MM.1S (cell line): Measurements from ENCODE around the gene ADCK1.

ENCODE experiments used
- DNase-seq: peaks from one replicate; pipeline ENCODE4 v3.0.0-alpha.2; 2015
- H2AFZ ChIP-seq: fragments of 300-600 bp; sonication (generic); 2 replicates; pipeline ENCODE4 v1.6.0; 2016; ENCODE audit warnings: antibody characterized with exemption, low read length
- H3F3A ChIP-seq: fragments of 300-600 bp; sonication (generic); 2 replicates; pipeline ENCODE4 v1.6.1; 2016; ENCODE audit warnings: mild to moderate bottlenecking, antibody characterized with exemption, low read length, moderate library complexity, mixed read lengths; ENCODE audit not compliant: insufficient read depth
- H3K27ac ChIP-seq: fragments of 300-600 bp; sonication (generic); 2 replicates; pipeline ENCODE4 v1.5.1; 2016; ENCODE audit warnings: mild to moderate bottlenecking, low read length
- H3K27me3 ChIP-seq: fragments of 300-600 bp; sonication (generic); replicated peaks from 2 replicates; pipeline ENCODE4 v1.6.0; 2016; ENCODE audit warnings: low read length; ENCODE audit not compliant: insufficient read depth
- H3K36me3 ChIP-seq: fragments of 300-600 bp; sonication (generic); replicated peaks from 2 replicates; pipeline ENCODE4 v1.6.1; 2016; ENCODE audit warnings: mild to moderate bottlenecking, low read length, mixed read lengths; ENCODE audit not compliant: insufficient read depth
- H3K4me1 ChIP-seq: fragments of 300-600 bp; sonication (generic); 2 replicates; pipeline ENCODE4 v1.6.1; 2016; ENCODE audit warnings: low read length, mixed read lengths
- H3K4me2 ChIP-seq: fragments of 300-600 bp; sonication (generic); 2 replicates; pipeline ENCODE4 v1.6.0; 2016; ENCODE audit warnings: low read depth, low read length
- H3K4me3 ChIP-seq: fragments of 300-600 bp; sonication (generic); 2 replicates; pipeline ENCODE4 v1.5.1; 2016; ENCODE audit warnings: low read length, mixed read lengths
- H3K79me2 ChIP-seq: fragments of 300-600 bp; sonication (generic); 2 replicates; pipeline ENCODE4 v1.6.1; 2016; ENCODE audit warnings: mixed run types, low read length, mixed read lengths
- H3K9ac ChIP-seq: fragments of 300-600 bp; sonication (generic); 2 replicates; pipeline ENCODE4 v1.6.1; 2016; ENCODE audit warnings: low read length, mixed read lengths
- H3K9me2 ChIP-seq: fragments of 300-600 bp; sonication (generic); replicated peaks from 2 replicates; pipeline ENCODE4 v1.6.1; 2016; ENCODE audit warnings: mild to moderate bottlenecking, low read length, mixed read lengths; ENCODE audit not compliant: insufficient read depth
- H3K9me3 ChIP-seq: fragments of 300-600 bp; sonication (generic); replicated peaks from 2 replicates; pipeline ENCODE4 v1.6.1; 2016; ENCODE audit warnings: mild to moderate bottlenecking, low read length, mixed read lengths; ENCODE audit not compliant: insufficient read depth
- H4K20me1 ChIP-seq: fragments of 300-600 bp; sonication (generic); 2 replicates; pipeline ENCODE4 v1.6.1; 2016; ENCODE audit warnings: mild to moderate bottlenecking, low read length, moderate library complexity, mixed read lengths; ENCODE audit not compliant: insufficient read depth
- EZH2 ChIP-seq: fragments of 300-600 bp; sonication (generic); optimal IDR thresholded peaks from 2 replicates; pipeline ENCODE3; 2017; ENCODE audit warnings: low read depth, mild to moderate bottlenecking, antibody characterized with exemption, low read length, mixed read lengths
- EZH2phosphoT487 ChIP-seq: fragments of 300-600 bp; sonication (generic); IDR thresholded peaks from 2 replicates; pipeline ENCODE4 v1.6.1; 2018; ENCODE audit warnings: antibody characterized with exemption, low read length
- TF ChIP-seq, protein P1 (sequence below): fragments of 300-600 bp; sonication (generic); IDR thresholded peaks from 2 replicates; pipeline ENCODE4 v1.5.1; 2016; ENCODE audit warnings: antibody characterized with exemption, low read length, mixed read lengths

ADCK1 gene

DNA sequence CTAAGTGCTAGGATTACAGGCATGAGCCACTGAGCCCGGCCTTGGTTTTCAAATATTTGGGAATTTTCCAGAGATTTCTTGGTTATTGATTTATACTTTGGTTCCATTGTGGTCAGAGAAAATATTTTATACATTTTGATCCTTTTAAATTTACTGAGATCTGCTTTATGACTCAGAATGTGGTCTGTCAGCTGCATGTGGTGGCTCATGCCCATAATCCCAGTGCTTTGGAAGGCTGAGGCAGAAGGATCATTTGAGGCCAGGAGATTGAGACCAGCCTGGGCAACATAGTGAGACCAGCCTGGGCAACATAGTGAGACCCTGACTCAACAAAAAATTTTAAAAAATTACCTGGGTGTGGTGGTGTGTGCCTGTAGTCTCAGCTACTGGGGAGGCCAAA lies 49.8 kb downstream of the ADCK1 start:
- H3K4me3 ChIP-seq, result no peak overlapping the region

DNA sequence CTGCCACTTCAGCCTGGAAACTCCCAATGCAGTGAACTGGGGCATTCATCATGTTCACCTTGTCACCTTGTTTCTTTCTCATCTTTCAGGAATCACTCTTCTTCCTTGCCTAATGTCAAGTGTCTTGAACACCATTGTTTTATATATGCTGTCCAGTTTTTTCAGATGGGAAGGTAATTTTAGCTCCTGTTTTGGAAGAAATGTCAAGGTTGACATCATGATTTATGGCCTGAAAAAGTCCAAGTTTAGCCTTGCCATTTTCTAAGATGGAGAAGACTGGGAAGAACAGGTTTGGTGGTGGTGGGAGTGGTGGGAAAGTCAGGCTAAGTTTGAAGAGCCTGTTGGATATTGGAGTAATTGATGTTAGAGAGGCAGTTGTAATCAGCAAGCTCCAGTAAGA lies 54.0 kb downstream of the ADCK1 start:
- Histone ChIP-seq H3K36me3 (no peaks in the 10 kb centered on the region), H3F3A (no peaks in the 10 kb centered on the region), H3K4me1 (no peaks in the 10 kb centered on the region), H3K9me2 (no peaks in the 10 kb centered on the region), H3K4me2 (no peak overlapping the region), H3K79me2 (no peaks in the 10 kb centered on the region), H3K9me3 (no peaks in the 10 kb centered on the region), H3K27ac (no peak overlapping the region), H3K27me3 (no peaks in the 10 kb centered on the region), H2AFZ (no peak overlapping the region), H4K20me1 (no peaks in the 10 kb centered on the region), H3K9ac (no peak overlapping the region), H3K4me3 (no peak overlapping the region)
- TF ChIP-seq EZH2phosphoT487 (no peak), EZH2 (no peak)
- TF ChIP-seq, protein P1, sequence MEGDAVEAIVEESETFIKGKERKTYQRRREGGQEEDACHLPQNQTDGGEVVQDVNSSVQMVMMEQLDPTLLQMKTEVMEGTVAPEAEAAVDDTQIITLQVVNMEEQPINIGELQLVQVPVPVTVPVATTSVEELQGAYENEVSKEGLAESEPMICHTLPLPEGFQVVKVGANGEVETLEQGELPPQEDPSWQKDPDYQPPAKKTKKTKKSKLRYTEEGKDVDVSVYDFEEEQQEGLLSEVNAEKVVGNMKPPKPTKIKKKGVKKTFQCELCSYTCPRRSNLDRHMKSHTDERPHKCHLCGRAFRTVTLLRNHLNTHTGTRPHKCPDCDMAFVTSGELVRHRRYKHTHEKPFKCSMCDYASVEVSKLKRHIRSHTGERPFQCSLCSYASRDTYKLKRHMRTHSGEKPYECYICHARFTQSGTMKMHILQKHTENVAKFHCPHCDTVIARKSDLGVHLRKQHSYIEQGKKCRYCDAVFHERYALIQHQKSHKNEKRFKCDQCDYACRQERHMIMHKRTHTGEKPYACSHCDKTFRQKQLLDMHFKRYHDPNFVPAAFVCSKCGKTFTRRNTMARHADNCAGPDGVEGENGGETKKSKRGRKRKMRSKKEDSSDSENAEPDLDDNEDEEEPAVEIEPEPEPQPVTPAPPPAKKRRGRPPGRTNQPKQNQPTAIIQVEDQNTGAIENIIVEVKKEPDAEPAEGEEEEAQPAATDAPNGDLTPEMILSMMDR, result no peak
- no peak for DNase-seq

More for the DNA sequence above, 49.8 kb downstream of the ADCK1 start:
- TF ChIP-seq EZH2phosphoT487, result no peak
- H3K27ac ChIP-seq, result no peak overlapping the region
- no peaks in the 10 kb centered on the region for H3K27me3 ChIP-seq
- H3F3A ChIP-seq, result no peaks in the 10 kb centered on the region
- H3K9me3 ChIP-seq, result no peaks in the 10 kb centered on the region
- H3K36me3 ChIP-seq, result no peaks in the 10 kb centered on the region
- H3K9ac ChIP-seq, result no peak overlapping the region
- no peak overlapping the region for H3K4me2 ChIP-seq
- no peaks in the 10 kb centered on the region for H4K20me1 ChIP-seq
- H3K9me2 ChIP-seq, result no peaks in the 10 kb centered on the region
- H3K79me2 ChIP-seq, result no peaks in the 10 kb centered on the region
- no peak for DNase-seq
- H2AFZ ChIP-seq, result no peak overlapping the region
- no peaks in the 10 kb centered on the region for H3K4me1 ChIP-seq

DNA sequence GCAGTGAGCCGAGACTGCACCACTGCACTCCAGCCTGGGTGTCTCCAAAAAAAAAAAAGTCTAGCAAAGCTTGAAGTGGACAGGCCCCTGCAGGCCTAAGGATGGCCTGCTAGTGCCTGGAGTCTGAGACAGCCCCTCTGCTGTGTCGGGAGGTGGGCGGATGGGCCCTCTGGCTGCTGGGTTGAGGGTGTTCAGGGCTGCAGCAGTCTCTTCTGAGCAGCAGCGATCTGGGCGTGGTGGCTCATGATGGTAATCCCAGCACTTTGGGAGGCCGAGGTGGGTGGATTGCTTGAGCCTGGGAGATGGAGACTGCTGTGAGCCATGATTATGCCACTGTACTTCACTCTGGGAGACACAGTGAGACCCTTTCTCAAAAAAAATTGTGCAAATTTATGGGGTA lies 57.0 kb downstream of the ADCK1 start:
- Histone ChIP-seq H3K27ac (no peak overlapping the region), H3F3A (no peaks in the 10 kb centered on the region), H3K27me3 (no peaks in the 10 kb centered on the region), H3K36me3 (no peaks in the 10 kb centered on the region), H3K4me2 (no peak overlapping the region), H3K79me2 (no peaks in the 10 kb centered on the region), H3K9me2 (no peaks in the 10 kb centered on the region), H3K9me3 (no peaks in the 10 kb centered on the region), H4K20me1 (no peaks in the 10 kb centered on the region), H3K9ac (no peak overlapping the region), H3K4me1 (no peaks in the 10 kb centered on the region), H3K4me3 (no peak overlapping the region), H2AFZ (no peak overlapping the region)
- TF ChIP-seq, protein P1, result no peak
- no peak for TF ChIP-seq EZH2
- TF ChIP-seq EZH2phosphoT487, result no peak
- DNase-seq, result no peak

DNA sequence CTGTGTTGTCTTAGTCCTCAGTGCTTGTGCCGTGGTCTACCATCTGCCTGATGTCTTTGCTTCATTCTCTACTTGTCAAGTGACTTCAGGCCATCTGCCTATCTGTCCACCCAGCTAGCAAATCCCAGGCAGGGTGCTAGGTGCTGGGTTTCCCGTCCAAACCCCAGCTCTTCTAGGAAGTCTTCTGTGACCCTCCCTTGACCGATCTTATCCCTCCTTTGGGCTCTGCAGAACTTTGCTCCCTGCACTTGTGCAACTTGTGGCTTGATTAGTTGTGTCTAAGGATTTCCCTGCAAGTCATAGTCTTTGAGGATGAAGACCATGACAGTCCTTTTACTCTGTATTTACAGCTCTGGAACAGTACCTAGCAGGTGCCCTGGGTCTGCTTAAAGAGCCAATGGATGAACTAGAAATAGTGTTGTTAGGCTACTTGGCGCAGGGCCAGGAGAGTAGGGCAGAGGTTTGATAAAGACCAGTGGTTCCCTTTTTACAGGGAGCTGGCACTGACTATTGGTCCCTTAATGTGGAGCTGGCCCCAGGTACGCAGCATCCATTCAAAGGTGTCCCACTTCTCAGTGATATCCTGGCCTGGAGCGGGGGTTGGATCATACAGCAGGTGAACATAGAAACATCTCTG lies 60.1 kb downstream of the ADCK1 start:
- H3F3A ChIP-seq, result no peaks in the 10 kb centered on the region
- H2AFZ ChIP-seq, result no peak overlapping the region
- no peaks in the 10 kb centered on the region for H4K20me1 ChIP-seq
- H3K9me2 ChIP-seq, result no peaks in the 10 kb centered on the region
- H3K36me3 ChIP-seq, result no peaks in the 10 kb centered on the region
- no peak overlapping the region for H3K27ac ChIP-seq
- TF ChIP-seq EZH2phosphoT487 (no peak), EZH2 (no peak)
- TF ChIP-seq, protein P1, result no peak
- DNase-seq, result no peak
- H3K79me2 ChIP-seq, result no peaks in the 10 kb centered on the region
- no peaks in the 10 kb centered on the region for H3K27me3 ChIP-seq
- no peak overlapping the region for H3K9ac ChIP-seq
- H3K4me3 ChIP-seq, result no peak overlapping the region
- no peaks in the 10 kb centered on the region for H3K9me3 ChIP-seq
- no peak overlapping the region for H3K4me2 ChIP-seq
- no peaks in the 10 kb centered on the region for H3K4me1 ChIP-seq
